GM18873 (cell line): Measurements from ENCODE around the gene ARHGAP11A.

ENCODE experiments used
- ATAC-seq: cut with Tn5 transposase; IDR thresholded peaks from one replicate; pipeline ENCODE4 v1.9.1; 2021; ENCODE audit warnings: mild to moderate bottlenecking, moderate library complexity, moderate number of reproducible peaks; ENCODE audit not compliant: unreplicated experiment, low FRiP score

The ARHGAP11A gene

DNA sequence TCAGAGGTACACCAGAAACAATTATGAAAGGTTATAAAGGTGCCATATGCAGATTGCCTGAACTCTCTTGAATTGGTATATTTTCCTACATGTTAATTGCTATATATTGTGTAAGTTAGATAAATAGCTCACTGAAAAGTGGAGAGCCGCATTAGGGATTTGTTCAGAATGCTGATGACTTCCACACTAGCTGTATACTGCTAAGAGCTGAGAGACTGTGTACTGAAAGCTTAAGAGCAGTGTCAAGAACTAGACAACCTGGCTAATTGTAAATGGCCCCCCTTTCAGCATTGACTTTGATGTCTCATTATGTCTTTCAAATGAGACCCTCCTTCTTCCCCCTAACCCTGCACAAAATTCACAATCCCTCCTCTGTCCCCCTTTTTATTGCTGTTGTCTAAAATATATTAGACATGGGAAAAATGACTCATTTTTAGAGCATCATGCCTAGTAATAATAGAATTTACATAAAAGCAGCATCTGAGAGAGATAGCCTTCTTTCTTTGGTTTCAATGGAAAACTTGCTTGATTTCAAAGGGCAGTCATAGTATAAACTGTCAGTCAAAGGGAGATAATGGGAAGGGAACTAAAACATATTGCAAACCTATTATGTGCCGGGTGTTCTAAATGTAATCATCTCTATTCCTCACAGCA, 67.8 kb downstream of the ARHGAP11A start:
- no peak for ATAC-seq

- ATAC-seq = no peak
Measured at GRCh38 chr15:32683906-32684584, 68.7 kb downstream of the ARHGAP11A start.

- ATAC-seq = no peak
Measured at GRCh38 chr15:32685576-32685975, 70.3 kb downstream of the ARHGAP11A start.

DNA sequence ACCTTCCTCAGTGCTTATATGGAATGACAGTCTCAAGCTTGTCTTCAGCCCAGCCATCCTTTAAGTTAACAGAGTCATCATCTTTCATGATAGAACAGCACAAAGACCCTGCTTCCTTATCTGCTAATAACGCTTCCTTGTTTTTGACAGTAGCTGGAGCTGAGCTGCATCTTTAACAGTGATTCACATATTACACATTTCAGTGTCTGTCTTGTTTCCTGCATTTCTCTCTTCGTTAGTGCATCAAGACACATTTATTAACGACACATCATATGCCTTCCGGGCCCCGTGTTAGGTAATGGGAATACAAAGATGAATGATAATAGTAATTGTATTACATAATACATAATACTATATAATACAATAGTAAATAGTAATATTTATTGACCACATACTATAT, 72.3 kb downstream of the ARHGAP11A start:
- no peak for ATAC-seq

DNA sequence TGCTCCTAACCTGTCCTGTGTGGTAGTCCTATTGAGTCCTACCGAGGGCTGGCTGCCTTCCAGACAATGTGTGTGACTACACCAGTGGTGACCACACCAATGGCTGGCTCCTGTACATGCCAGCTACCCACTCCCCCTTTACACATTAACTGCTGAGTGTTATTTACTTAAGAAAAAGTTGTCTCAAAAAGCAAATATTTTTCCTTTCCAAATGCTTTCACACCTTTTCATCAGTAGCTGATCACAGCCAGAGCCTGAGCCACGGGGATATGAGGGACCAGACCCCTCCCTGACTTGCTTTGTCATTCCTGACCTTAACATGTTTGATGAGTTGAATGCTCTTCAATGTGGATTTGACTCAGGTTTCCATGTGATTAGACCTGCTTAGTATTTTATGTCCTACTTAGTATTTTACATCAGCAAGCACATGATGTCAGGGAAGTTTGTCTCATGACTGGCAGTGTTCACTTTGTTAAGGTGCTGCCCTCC, 72.9 kb downstream of the ARHGAP11A start:
- no peak for ATAC-seq
